ENCODE results near the gene HS3ST4. TPM values are rescaled to one million over a fixed set of nuclear protein-coding genes. Genes with fewer than 3 reads are reported as not detected.

HS3ST4 gene
- total RNA-seq, 1 donor from 2014 or later: not detected

GRCh38 chr16:25693631-25694030, 1.9 kb downstream of the HS3ST4 start:
- Histone ChIP-seq H3K4me3 (ENCODE audit: low read length in 3 of 3) (no peak overlapping the region), H3K4me1 (ENCODE audit: control insufficient read depth in 3 of 3, insufficient read depth in 3 of 3, low read length in 3 of 3) (no peaks in the 10 kb centered on the region), H3K27me3 (ENCODE audit: control insufficient read depth in 3 of 3, insufficient read depth in 3 of 3, low read length in 3 of 3) (peaks cover 45 to 62% (median 46%) of the 10 kb centered on the region in 3 donors), H3K36me3 (ENCODE audit: control insufficient read depth in 3 of 3, insufficient read depth in 3 of 3, low read length in 3 of 3) (no peaks in the 10 kb centered on the region), H3K9ac (ENCODE audit: low read depth in 1 of 3, low read length in 3 of 3) (no peak overlapping the region), H3K27ac (ENCODE audit: low read depth, low read length) (no peak overlapping the region), H3K9me3 (ENCODE audit: control insufficient read depth in 3 of 3, low read length in 3 of 3) (no peaks in the 10 kb centered on the region)

GRCh38 chr16:25699069-25699468, 7.3 kb downstream of the HS3ST4 start:
- Histone ChIP-seq H3K36me3 (ENCODE audit: control insufficient read depth in 3 of 3, insufficient read depth in 3 of 3, low read length in 3 of 3) (no peaks in the 10 kb centered on the region), H3K27me3 (ENCODE audit: control insufficient read depth in 3 of 3, insufficient read depth in 3 of 3, low read length in 3 of 3) (peaks cover 17 to 33% (median 19%) of the 10 kb centered on the region in 3 donors), H3K9me3 (ENCODE audit: control insufficient read depth in 3 of 3, low read length in 3 of 3) (peaks cover 0 to 2% (median 0%) of the 10 kb centered on the region in 3 donors), H3K9ac (ENCODE audit: low read depth in 1 of 3, low read length in 3 of 3) (no peak overlapping the region), H3K27ac (ENCODE audit: low read depth, low read length) (no peak overlapping the region), H3K4me1 (ENCODE audit: control insufficient read depth in 3 of 3, insufficient read depth in 3 of 3, low read length in 3 of 3) (no peaks in the 10 kb centered on the region), H3K4me3 (ENCODE audit: low read length in 3 of 3) (no peak overlapping the region)

DNA sequence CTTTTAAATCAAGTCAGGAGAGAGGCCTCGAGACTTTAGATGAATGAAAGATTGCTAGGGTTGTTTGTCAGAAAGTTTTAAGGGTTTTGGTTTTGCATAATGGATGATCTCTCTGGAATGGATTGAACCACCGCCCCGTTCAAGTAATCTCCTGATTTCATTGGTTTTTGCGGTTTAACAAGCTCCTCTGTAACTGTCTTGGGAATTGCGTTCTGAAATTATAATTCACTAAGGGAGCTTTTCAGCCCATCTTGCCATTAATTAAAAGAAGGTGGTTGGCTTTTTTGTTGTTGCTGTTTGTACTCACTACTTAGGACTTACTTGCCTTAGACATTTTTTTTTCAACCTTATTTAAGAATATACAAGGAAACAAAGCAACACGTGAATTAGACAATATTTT, 8.8 kb downstream of the HS3ST4 start:
- no peaks in the 10 kb centered on the region for H3K4me1 ChIP-seq (ENCODE audit: control insufficient read depth in 3 of 3, insufficient read depth in 3 of 3, low read length in 3 of 3)
- peaks cover 3 to 20% (median 12%) of the 10 kb centered on the region in 3 donors for H3K27me3 ChIP-seq (ENCODE audit: control insufficient read depth in 3 of 3, insufficient read depth in 3 of 3, low read length in 3 of 3)
- peaks cover 0 to 2% (median 0%) of the 10 kb centered on the region in 3 donors for H3K9me3 ChIP-seq (ENCODE audit: control insufficient read depth in 3 of 3, low read length in 3 of 3)
- H3K9ac ChIP-seq (ENCODE audit: low read depth in 1 of 3, low read length in 3 of 3): no peak overlapping the region
- no peak overlapping the region for H3K27ac ChIP-seq (ENCODE audit: low read depth, low read length)
- no peak overlapping the region for H3K4me3 ChIP-seq (ENCODE audit: low read length in 3 of 3)
- no peaks in the 10 kb centered on the region for H3K36me3 ChIP-seq (ENCODE audit: control insufficient read depth in 3 of 3, insufficient read depth in 3 of 3, low read length in 3 of 3)

GRCh38 chr16:25707553-25707952, 15.8 kb downstream of the HS3ST4 start:
- H3K36me3 ChIP-seq (ENCODE audit: control insufficient read depth in 3 of 3, insufficient read depth in 3 of 3, low read length in 3 of 3): no peaks in the 10 kb centered on the region
- H3K27me3 ChIP-seq (ENCODE audit: control insufficient read depth in 3 of 3, insufficient read depth in 3 of 3, low read length in 3 of 3): no peaks in the 10 kb centered on the region

GRCh38 chr16:25707982-25708583, 16.3 kb downstream of the HS3ST4 start:
- Histone ChIP-seq H3K9ac (ENCODE audit: low read depth in 1 of 3, low read length in 3 of 3) (no peak overlapping the region), H3K4me1 (ENCODE audit: control insufficient read depth in 3 of 3, insufficient read depth in 3 of 3, low read length in 3 of 3) (no peaks in the 10 kb centered on the region), H3K27me3 (ENCODE audit: control insufficient read depth in 3 of 3, insufficient read depth in 3 of 3, low read length in 3 of 3) (no peaks in the 10 kb centered on the region), H3K9me3 (ENCODE audit: control insufficient read depth in 3 of 3, low read length in 3 of 3) (peaks cover 0 to 5% (median 0%) of the 10 kb centered on the region in 3 donors), H3K36me3 (ENCODE audit: control insufficient read depth in 3 of 3, insufficient read depth in 3 of 3, low read length in 3 of 3) (no peaks in the 10 kb centered on the region), H3K27ac (ENCODE audit: low read depth, low read length) (no peak overlapping the region), H3K4me3 (ENCODE audit: low read length in 3 of 3) (no peak overlapping the region)

More at GRCh38 chr16:25707553-25707952, 15.8 kb downstream of the HS3ST4 start:
- Histone ChIP-seq H3K9me3 (ENCODE audit: control insufficient read depth in 3 of 3, low read length in 3 of 3) (peaks cover 0 to 5% (median 0%) of the 10 kb centered on the region in 3 donors), H3K4me3 (ENCODE audit: low read length in 3 of 3) (no peak overlapping the region), H3K27ac (ENCODE audit: low read depth, low read length) (no peak overlapping the region), H3K9ac (ENCODE audit: low read depth in 1 of 3, low read length in 3 of 3) (no peak overlapping the region), H3K4me1 (ENCODE audit: control insufficient read depth in 3 of 3, insufficient read depth in 3 of 3, low read length in 3 of 3) (no peaks in the 10 kb centered on the region)

DNA sequence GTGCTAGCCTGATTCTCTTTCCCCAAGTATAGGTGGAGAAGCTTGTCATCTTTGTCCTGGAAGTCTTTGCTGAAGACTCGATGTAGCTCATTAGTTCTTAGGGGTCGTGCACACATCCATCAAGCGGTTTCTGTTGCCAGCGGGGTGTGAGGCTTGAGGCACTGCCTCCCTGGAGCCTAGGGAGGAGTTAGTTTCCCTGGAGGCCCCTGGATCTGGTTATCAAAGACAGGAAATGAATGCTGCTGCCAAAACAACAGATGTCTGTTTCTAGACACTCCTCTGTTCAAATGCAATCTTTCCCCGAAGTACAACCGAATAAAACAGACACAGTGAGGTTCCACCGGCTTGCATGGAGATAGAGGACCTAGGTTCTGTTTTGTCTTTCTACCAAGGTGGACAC, 17.5 kb downstream of the HS3ST4 start:
- H3K27me3 ChIP-seq (ENCODE audit: control insufficient read depth in 3 of 3, insufficient read depth in 3 of 3, low read length in 3 of 3): no peaks in the 10 kb centered on the region
- H3K27ac ChIP-seq (ENCODE audit: low read depth, low read length): no peak overlapping the region
- H3K4me1 ChIP-seq (ENCODE audit: control insufficient read depth in 3 of 3, insufficient read depth in 3 of 3, low read length in 3 of 3): no peaks in the 10 kb centered on the region
- H3K9me3 ChIP-seq (ENCODE audit: control insufficient read depth in 3 of 3, low read length in 3 of 3): peaks cover 0 to 5% (median 0%) of the 10 kb centered on the region in 3 donors
- no peak overlapping the region for H3K4me3 ChIP-seq (ENCODE audit: low read length in 3 of 3)
- no peak overlapping the region for H3K9ac ChIP-seq (ENCODE audit: low read depth in 1 of 3, low read length in 3 of 3)
- H3K36me3 ChIP-seq (ENCODE audit: control insufficient read depth in 3 of 3, insufficient read depth in 3 of 3, low read length in 3 of 3): no peaks in the 10 kb centered on the region

DNA sequence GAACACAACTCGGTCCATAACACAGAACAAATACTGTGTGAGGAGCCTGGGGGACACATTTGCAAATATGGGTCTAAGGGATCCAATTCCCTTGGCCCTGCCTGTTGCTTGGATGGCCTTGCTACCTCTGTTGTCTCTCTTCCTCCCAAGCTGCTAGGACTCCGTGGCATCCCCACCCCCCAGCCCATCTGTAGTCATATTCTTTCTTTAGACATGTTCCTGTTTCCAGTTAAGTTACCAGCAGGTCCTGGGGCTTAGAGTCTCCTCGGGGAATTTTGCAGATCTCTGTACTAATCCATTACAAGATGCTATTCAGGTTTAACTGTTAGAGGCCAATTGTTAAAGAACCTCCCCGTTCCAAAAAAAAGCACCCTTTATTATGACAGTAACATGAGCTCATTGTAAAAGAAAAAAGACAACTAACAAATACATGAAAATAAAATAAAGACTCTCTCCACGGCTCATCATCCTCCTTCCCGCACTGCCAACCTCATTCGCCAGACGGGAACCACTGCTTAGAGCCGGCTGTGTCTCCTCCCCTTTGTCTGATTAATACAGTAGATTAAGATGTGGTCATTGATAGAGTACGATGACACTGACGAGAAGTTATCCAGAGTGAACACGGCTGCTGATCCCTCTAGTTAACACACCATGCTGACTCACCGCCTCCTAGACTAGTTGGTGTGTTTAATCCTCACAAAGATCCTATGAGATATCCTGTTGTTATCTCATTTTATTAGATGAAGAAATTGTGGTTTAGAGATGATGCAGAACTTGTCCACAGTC, 22.2 kb downstream of the HS3ST4 start:
- H3K9me3 ChIP-seq (ENCODE audit: control insufficient read depth in 3 of 3, low read length in 3 of 3): peaks cover 0 to 2% (median 0%) of the 10 kb centered on the region in 3 donors
- no peaks in the 10 kb centered on the region for H3K27me3 ChIP-seq (ENCODE audit: control insufficient read depth in 3 of 3, insufficient read depth in 3 of 3, low read length in 3 of 3)
- H3K4me3 ChIP-seq (ENCODE audit: low read length in 3 of 3): no peak overlapping the region
- no peaks in the 10 kb centered on the region for H3K36me3 ChIP-seq (ENCODE audit: control insufficient read depth in 3 of 3, insufficient read depth in 3 of 3, low read length in 3 of 3)
- H3K9ac ChIP-seq (ENCODE audit: low read depth in 1 of 3, low read length in 3 of 3): no peak overlapping the region
- no peak overlapping the region for H3K27ac ChIP-seq (ENCODE audit: low read depth, low read length)
- H3K4me1 ChIP-seq (ENCODE audit: control insufficient read depth in 3 of 3, insufficient read depth in 3 of 3, low read length in 3 of 3): no peaks in the 10 kb centered on the region

- Histone ChIP-seq H3K36me3 (ENCODE audit: control insufficient read depth in 3 of 3, insufficient read depth in 3 of 3, low read length in 3 of 3) (no peaks in the 10 kb centered on the region), H3K4me3 (ENCODE audit: low read length in 3 of 3) (no peak overlapping the region), H3K27ac (ENCODE audit: low read depth, low read length) (no peak overlapping the region), H3K4me1 (ENCODE audit: control insufficient read depth in 3 of 3, insufficient read depth in 3 of 3, low read length in 3 of 3) (no peaks in the 10 kb centered on the region), H3K27me3 (ENCODE audit: control insufficient read depth in 3 of 3, insufficient read depth in 3 of 3, low read length in 3 of 3) (no peaks in the 10 kb centered on the region), H3K9ac (ENCODE audit: low read depth in 1 of 3, low read length in 3 of 3) (no peak overlapping the region), H3K9me3 (ENCODE audit: control insufficient read depth in 3 of 3, low read length in 3 of 3) (peaks cover 0 to 2% (median 0%) of the 10 kb centered on the region in 3 donors)
Observed at GRCh38 chr16:25716186-25716585, 24.4 kb downstream of the HS3ST4 start.

DNA sequence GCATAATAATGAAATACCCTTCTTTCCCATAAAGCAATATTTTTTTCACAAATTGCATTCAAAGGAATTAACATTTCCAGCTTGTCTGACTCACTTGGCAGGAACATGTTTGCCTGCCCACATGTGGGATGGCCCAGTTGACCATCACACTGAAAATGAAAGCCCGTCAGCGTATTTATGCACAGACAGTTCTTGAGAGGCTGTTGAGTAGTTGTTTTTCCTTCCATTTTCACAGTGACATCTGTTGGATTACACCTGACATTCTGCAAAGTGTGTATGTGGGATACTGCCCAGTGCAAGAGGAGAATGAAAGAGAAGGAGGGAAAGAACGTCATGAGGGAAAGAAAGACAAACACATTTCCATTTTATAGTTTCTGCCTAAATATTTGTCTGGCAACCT, 29.7 kb downstream of the HS3ST4 start:
- no peaks in the 10 kb centered on the region for H3K4me1 ChIP-seq (ENCODE audit: control insufficient read depth in 3 of 3, insufficient read depth in 3 of 3, low read length in 3 of 3)
- peaks cover 0 to 2% (median 0%) of the 10 kb centered on the region in 3 donors for H3K9me3 ChIP-seq (ENCODE audit: control insufficient read depth in 3 of 3, low read length in 3 of 3)
- H3K27me3 ChIP-seq (ENCODE audit: control insufficient read depth in 3 of 3, insufficient read depth in 3 of 3, low read length in 3 of 3): no peaks in the 10 kb centered on the region
- H3K27ac ChIP-seq (ENCODE audit: low read depth, low read length): no peak overlapping the region
- no peak overlapping the region for H3K4me3 ChIP-seq (ENCODE audit: low read length in 3 of 3)
- H3K36me3 ChIP-seq (ENCODE audit: control insufficient read depth in 3 of 3, insufficient read depth in 3 of 3, low read length in 3 of 3): no peaks in the 10 kb centered on the region
- H3K9ac ChIP-seq (ENCODE audit: low read depth in 1 of 3, low read length in 3 of 3): no peak overlapping the region

- no peak overlapping the region for H3K9ac ChIP-seq (ENCODE audit: low read depth in 1 of 3, low read length in 3 of 3)
- no peak overlapping the region for H3K27ac ChIP-seq (ENCODE audit: low read depth, low read length)
- no peaks in the 10 kb centered on the region for H3K9me3 ChIP-seq (ENCODE audit: control insufficient read depth in 3 of 3, low read length in 3 of 3)
- H3K4me3 ChIP-seq (ENCODE audit: low read length in 3 of 3): no peak overlapping the region
- no peaks in the 10 kb centered on the region for H3K4me1 ChIP-seq (ENCODE audit: control insufficient read depth in 3 of 3, insufficient read depth in 3 of 3, low read length in 3 of 3)
- no peaks in the 10 kb centered on the region for H3K27me3 ChIP-seq (ENCODE audit: control insufficient read depth in 3 of 3, insufficient read depth in 3 of 3, low read length in 3 of 3)
- H3K36me3 ChIP-seq (ENCODE audit: control insufficient read depth in 3 of 3, insufficient read depth in 3 of 3, low read length in 3 of 3): no peaks in the 10 kb centered on the region
Observed at GRCh38 chr16:25726430-25727098, 34.8 kb downstream of the HS3ST4 start.
